Midbrain (tissue), 1 donor: ENCODE data around the gene ARAF.

Experiments
- DNase-seq: peaks from one replicate; lab custom pipeline; 2025; lab: John Stamatoyannopoulos, UW

ARAF gene

GRCh38 chrX:47564438-47565085, 3.6 kb downstream of the ARAF start:
- DNase-seq: no peak

GRCh38 chrX:47566841-47567240, 5.8 kb downstream of the ARAF start:
- no peak for DNase-seq

GRCh38 chrX:47568656-47569295, 7.8 kb downstream of the ARAF start:
- no peak for DNase-seq

- DNase-seq: no peak
These were observed 9.8 kb downstream of the ARAF start for GRCh38 chrX:47570794-47571193.

- no peak for DNase-seq
These were observed 10.2 kb downstream of the ARAF start for GRCh38 chrX:47571215-47571614.

GRCh38 chrX:47571896-47572295, 10.9 kb downstream of the ARAF start:
- no peak for DNase-seq

- no peak for DNase-seq
These were observed 11.9 kb downstream of the ARAF start for GRCh38 chrX:47572773-47573340.

- DNase-seq: no peak
These were observed 12.5 kb downstream of the ARAF start for GRCh38 chrX:47573341-47574075.

GRCh38 chrX:47574076-47574546, 13.1 kb downstream of the ARAF start:
- no peak for DNase-seq

GRCh38 chrX:47574547-47575301, 13.7 kb downstream of the ARAF start:
- DNase-seq: no peak

- DNase-seq: no peak
These were observed 15.3 kb downstream of the ARAF start for GRCh38 chrX:47576021-47576898.

GRCh38 chrX:47577424-47577823, 16.4 kb downstream of the ARAF start:
- no peak for DNase-seq

- no peak for DNase-seq
These were observed 16.9 kb downstream of the ARAF start for GRCh38 chrX:47577901-47578300.

- DNase-seq: no peak
These were observed 17.7 kb downstream of the ARAF start for GRCh38 chrX:47578692-47579091.

GRCh38 chrX:47579537-47579936, 18.5 kb downstream of the ARAF start:
- DNase-seq: no peak

GRCh38 chrX:47581731-47582647, 21.0 kb downstream of the ARAF start, which contains the start of gene TIMP1:
Gene TIMP1 (plus strand): TSS chrX:47582436. CDS start chrX:47583416, 980 bp downstream.
- no peak for DNase-seq

- no peak for DNase-seq
These were observed 22.3 kb downstream of the ARAF start for GRCh38 chrX:47583240-47583861.

- no peak for DNase-seq
These were observed 23.7 kb downstream of the ARAF start for GRCh38 chrX:47584714-47585113.

- no peak for DNase-seq
These were observed 24.3 kb downstream of the ARAF start for GRCh38 chrX:47585273-47585672.
